Gastrocnemius medialis (tissue), 4 donors: Measurements from ENCODE around the gene CXCL5. TPM values are rescaled to one million over a fixed set of nuclear protein-coding genes. Genes with fewer than 3 reads are reported as not detected.

Experiments used
- ATAC-seq, 2 donors: fragments of 150-250 bp; one replicate each; pipeline ENCODE4 v1.9.1; 2016
- DNase-seq, 2 donors: peaks; one replicate each; pipeline ENCODE4 v3.0.0-alpha.2; 2019
- H3K27ac ChIP-seq, 4 donors: fragments of 200-600 bp; sonication (generic); 1 replicate in 1 of 4; 2 replicates in 3 of 4; pipeline ENCODE4 v1.5.1; 2016 to 2018; ENCODE audit warnings: mild to moderate bottlenecking in 2 of 4, moderate library complexity in 1 of 4
- H3K27me3 ChIP-seq, 3 donors: fragments of 200-600 bp; sonication (generic) in 2 of 3; 1 replicate in 1 of 3; 2 replicates in 2 of 3; pipeline versions ENCODE4 v1.5.1 to v1.6.0; 2016 to 2019; ENCODE audit warnings: mild to moderate bottlenecking in 1 of 3, moderate library complexity in 1 of 3
- H3K36me3 ChIP-seq, 2 donors: fragments of 200-600 bp; sonication (generic) in 1 of 2; one replicate each; pipeline ENCODE4 v1.5.1; 2017 to 2018
- H3K4me1 ChIP-seq, 2 donors: fragments of 200-600 bp; sonication (generic) in 1 of 2; one replicate each; pipeline ENCODE4 v1.5.1; 2016 to 2017; ENCODE audit warnings: mild to moderate bottlenecking in 2 of 2
- H3K4me3 ChIP-seq, 4 donors: fragments of 200-600 bp; sonication (generic) in 3 of 4; 1 replicate in 1 of 4; 2 replicates in 3 of 4; pipeline ENCODE4 v1.5.1; 2016 to 2019; ENCODE audit warnings: mild to moderate bottlenecking in 2 of 4
- H3K9me3 ChIP-seq, 3 donors: fragments of 200-600 bp; sonication (generic) in 2 of 3; 1 replicate in 1 of 3; 2 replicates in 2 of 3; pipeline ENCODE4 v1.5.1; 2016 to 2019
- POLR2A ChIP-seq, 2 donors: fragments of 450-650 bp; IDR thresholded peaks; one replicate each; pipeline ENCODE4 v1.6.1; 2017; ENCODE audit warnings: antibody characterized with exemption in 2 of 2, mild to moderate bottlenecking in 2 of 2, moderate library complexity in 2 of 2
- in situ Hi-C, 4 donors: fragments of 200-750 bp; cut with MboI; loops; one replicate each; pipeline versions ENCODE4 v1.15.0 to v1.8.0; 2017; ENCODE audit warnings: low sequenced_read_pairs in 4 of 4
- intact Hi-C: fragments of 100-400 bp; cut with DNase I; formaldehyde crosslinking; loops from one replicate; pipeline ENCODE4 v1.15.1; 2023; ENCODE audit warnings: low total_unique reads
- total RNA-seq, 4 donors: library from RNA; depleted of rRNA; stranded (reverse); fragments of >200 nt; gene quantifications; one replicate each; pipeline versions ENCODE4 v1.1.0 to v1.2.3, GENCODE V29; 2016
- TF ChIP-seq, protein P1 (sequence below), 5 experiments: fragments of 450-650 bp in 3 of 5; fragments of 200-600 bp in 2 of 5; sonication (generic) in 2 of 5; IDR thresholded peaks in 4 of 5; conservative IDR thresholded peaks in 1 of 5; 1 replicate in 4 of 5; 2 replicates in 1 of 5; pipeline ENCODE4 v1.5.1; 2016 to 2019; ENCODE audit warnings: antibody characterized with exemption in 5 of 5, mild to moderate bottlenecking in 3 of 5, moderate library complexity in 3 of 5

Gene CXCL5
- total RNA-seq, 4 donors from 2014 or later: 0.18 TPM; not detected in 3

DNA sequence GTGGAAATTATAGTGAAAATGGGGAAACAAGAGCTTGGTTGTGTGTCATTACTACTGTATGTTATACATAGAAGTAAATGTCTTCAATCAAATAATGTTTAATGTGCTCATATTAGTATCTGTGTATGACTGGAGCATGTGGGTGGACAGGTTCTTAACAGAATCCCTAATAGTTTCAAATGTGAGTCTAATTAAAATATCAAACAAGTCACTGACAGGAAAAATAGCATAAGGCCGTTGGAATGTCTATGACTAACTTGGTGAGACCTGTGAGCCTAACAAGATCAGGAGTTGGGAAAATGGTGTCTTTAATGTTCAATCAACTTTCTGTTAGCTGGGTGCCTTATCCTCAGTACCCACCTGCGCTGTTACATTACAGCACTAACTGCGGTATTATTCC lies 46.2 kb upstream of the CXCL5 start:
- no peak for ATAC-seq
- no peaks in the 10 kb centered on the region for H3K4me1 ChIP-seq
- TF ChIP-seq, protein P1, sequence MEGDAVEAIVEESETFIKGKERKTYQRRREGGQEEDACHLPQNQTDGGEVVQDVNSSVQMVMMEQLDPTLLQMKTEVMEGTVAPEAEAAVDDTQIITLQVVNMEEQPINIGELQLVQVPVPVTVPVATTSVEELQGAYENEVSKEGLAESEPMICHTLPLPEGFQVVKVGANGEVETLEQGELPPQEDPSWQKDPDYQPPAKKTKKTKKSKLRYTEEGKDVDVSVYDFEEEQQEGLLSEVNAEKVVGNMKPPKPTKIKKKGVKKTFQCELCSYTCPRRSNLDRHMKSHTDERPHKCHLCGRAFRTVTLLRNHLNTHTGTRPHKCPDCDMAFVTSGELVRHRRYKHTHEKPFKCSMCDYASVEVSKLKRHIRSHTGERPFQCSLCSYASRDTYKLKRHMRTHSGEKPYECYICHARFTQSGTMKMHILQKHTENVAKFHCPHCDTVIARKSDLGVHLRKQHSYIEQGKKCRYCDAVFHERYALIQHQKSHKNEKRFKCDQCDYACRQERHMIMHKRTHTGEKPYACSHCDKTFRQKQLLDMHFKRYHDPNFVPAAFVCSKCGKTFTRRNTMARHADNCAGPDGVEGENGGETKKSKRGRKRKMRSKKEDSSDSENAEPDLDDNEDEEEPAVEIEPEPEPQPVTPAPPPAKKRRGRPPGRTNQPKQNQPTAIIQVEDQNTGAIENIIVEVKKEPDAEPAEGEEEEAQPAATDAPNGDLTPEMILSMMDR (IDR thresholded peaks at IDR 0.05 in 4 of 5, conservative IDR thresholded peaks at IDR 0.05 in 1 of 5): no peak
- TF ChIP-seq POLR2A (IDR thresholded peaks at IDR 0.05): no peak
- H3K27me3 ChIP-seq: no peaks in the 10 kb centered on the region
- intact Hi-C loops: no loop called here
- in situ Hi-C loops: no loop called here
- H3K36me3 ChIP-seq: no peaks in the 10 kb centered on the region
- H3K27ac ChIP-seq: no peak overlapping the region
- peaks cover 0 to 4% (median 0%) of the 10 kb centered on the region in 3 donors for H3K9me3 ChIP-seq
- H3K4me3 ChIP-seq: no peak overlapping the region
- DNase-seq: no peak

DNA sequence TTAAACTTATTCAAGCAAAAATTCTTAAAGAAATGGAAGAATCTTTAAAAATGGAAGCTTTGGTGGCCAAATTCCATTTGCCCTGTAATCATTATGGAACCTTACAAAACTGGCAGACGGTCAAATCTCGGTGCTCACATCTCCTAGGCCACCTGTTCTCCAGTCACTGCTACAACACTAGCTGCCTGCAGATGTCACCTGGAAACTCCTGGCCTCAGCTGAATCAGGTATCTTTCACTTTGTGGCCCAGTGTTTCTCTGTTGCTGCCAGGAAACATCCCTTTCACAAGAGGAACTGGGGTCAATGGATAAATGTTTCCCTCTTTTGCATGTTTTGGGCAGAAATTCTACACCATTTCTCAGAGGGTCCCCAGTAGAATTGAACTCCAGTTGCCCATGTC lies 44.2 kb upstream of the CXCL5 start:
- intact Hi-C loops: no loop called here
- peaks cover 0 to 10% (median 0%) of the 10 kb centered on the region in 3 donors for H3K27me3 ChIP-seq
- TF ChIP-seq POLR2A (IDR thresholded peaks at IDR 0.05): no peak
- TF ChIP-seq, protein P1 (IDR thresholded peaks at IDR 0.05 in 4 of 5, conservative IDR thresholded peaks at IDR 0.05 in 1 of 5): no peak
- no peak for ATAC-seq
- H3K27ac ChIP-seq: no peak overlapping the region
- no peaks in the 10 kb centered on the region for H3K4me1 ChIP-seq
- in situ Hi-C loops: no loop called here
- no peak for DNase-seq
- H3K9me3 ChIP-seq: peaks cover 0 to 2% (median 0%) of the 10 kb centered on the region in 3 donors
- no peaks in the 10 kb centered on the region for H3K36me3 ChIP-seq
- no peak overlapping the region for H3K4me3 ChIP-seq

- Histone ChIP-seq H3K27me3 (peaks cover 0 to 14% (median 0%) of the 10 kb centered on the region in 3 donors), H3K9me3 (no peaks in the 10 kb centered on the region), H3K27ac (no peak overlapping the region), H3K4me1 (no peaks in the 10 kb centered on the region), H3K4me3 (no peak overlapping the region), H3K36me3 (no peaks in the 10 kb centered on the region)
- no peak for DNase-seq
- no peak for ATAC-seq
- intact Hi-C loops (no loop called here), in situ Hi-C loops (no loop called here)
- TF ChIP-seq, protein P1 (IDR thresholded peaks at IDR 0.05 in 4 of 5, conservative IDR thresholded peaks at IDR 0.05 in 1 of 5): no peak
- TF ChIP-seq POLR2A (IDR thresholded peaks at IDR 0.05): no peak
These were observed 42.9 kb upstream of the CXCL5 start for GRCh38 chr4:74041418-74041817.

DNA sequence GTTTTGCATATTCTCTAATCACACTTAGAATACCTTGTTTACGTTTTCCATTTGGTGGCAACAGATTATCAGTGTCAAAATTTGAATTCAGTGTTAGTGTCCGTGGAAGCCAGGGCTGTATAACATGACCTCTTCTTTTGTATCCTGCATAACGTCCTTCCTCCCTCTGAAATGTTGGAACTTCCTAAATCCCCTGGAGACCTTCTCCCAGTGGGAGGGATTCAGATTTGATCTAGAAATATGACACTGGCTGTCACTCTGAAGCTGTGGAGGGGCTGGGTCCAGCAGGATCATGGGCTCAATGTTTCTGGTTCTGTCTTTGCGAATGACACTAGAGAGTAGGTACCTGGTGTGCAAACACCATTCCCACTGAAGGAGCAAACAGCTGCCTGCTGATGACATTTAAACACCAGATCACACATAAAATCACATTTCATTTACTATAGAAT lies 40.9 kb upstream of the CXCL5 start:
- in situ Hi-C loops: no loop called here

More for the DNA sequence above, 40.9 kb upstream of the CXCL5 start:
- Histone ChIP-seq H3K36me3 (no peaks in the 10 kb centered on the region), H3K27me3 (peaks cover 0 to 20% (median 0%) of the 10 kb centered on the region in 3 donors), H3K27ac (peak overlapping the region; percentile 59 to 74 (median 70)), H3K9me3 (no peaks in the 10 kb centered on the region), H3K4me3 (peak overlapping the region; percentile 62 to 78 (median 68)), H3K4me1 (no peaks in the 10 kb centered on the region)
- no peak for DNase-seq
- intact Hi-C loops: loop anchor here (10.0 kb wide), 1 partner anchor 375 kb away; no protein-coding TSS in a partner anchor
- peak in 1 of 2 donors; percentile 39 for ATAC-seq
- TF ChIP-seq, protein P1 (IDR thresholded peaks at IDR 0.05 in 4 of 5, conservative IDR thresholded peaks at IDR 0.05 in 1 of 5): no peak
- no peak for TF ChIP-seq POLR2A (IDR thresholded peaks at IDR 0.05)
